DMS 273 (cell line): Measurements from ENCODE around the gene CXorf51B.
"Not testable (repeated sequence)": the region's sequence is repeated elsewhere in the genome, so short reads cannot be mapped to it uniquely, and the experiment has no call there.

Experiments used
- DNase-seq: peaks from one replicate; lab custom pipeline; 2025; ENCODE audit not compliant: unreplicated experiment; lab: John Stamatoyannopoulos, UW

CXorf51B gene

DNA sequence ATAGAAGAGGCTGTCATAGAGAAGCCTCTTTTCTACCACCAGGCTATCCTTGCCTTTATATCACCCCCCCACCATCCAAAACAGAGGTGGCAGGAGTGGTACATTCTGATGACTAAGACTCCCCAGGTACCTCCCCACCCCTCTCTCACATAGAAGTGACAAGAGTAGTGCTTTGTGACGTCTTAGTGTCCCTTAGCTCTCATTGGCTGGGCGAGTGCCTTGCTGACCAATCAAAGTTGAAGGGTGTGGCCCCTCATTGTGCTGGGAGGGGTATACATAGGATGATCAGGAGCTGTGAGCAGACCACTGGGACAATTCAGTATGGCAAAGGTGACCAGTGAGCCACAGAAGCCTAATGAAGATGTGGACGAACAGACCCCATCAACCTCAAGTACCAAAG is at the start of gene CXorf51B:
TSS of gene CXorf51B (plus strand) at position 301 of the 400 bp plus-strand sequence. CDS start at position 322, 21 bp downstream.
- not testable (repeated sequence) for DNase-seq

DNA sequence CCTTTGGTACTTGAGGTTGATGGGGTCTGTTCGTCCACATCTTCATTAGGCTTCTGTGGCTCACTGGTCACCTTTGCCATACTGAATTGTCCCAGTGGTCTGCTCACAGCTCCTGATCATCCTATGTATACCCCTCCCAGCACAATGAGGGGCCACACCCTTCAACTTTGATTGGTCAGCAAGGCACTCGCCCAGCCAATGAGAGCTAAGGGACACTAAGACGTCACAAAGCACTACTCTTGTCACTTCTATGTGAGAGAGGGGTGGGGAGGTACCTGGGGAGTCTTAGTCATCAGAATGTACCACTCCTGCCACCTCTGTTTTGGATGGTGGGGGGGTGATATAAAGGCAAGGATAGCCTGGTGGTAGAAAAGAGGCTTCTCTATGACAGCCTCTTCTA is 5.1 kb downstream of the CXorf51B start, which contains the start of gene CXorf51A:
TSS of gene CXorf51A (minus strand) at position 101 of the 400 bp plus-strand sequence. CDS start at position 80, 21 bp downstream.
- not testable (repeated sequence) for DNase-seq

DNA sequence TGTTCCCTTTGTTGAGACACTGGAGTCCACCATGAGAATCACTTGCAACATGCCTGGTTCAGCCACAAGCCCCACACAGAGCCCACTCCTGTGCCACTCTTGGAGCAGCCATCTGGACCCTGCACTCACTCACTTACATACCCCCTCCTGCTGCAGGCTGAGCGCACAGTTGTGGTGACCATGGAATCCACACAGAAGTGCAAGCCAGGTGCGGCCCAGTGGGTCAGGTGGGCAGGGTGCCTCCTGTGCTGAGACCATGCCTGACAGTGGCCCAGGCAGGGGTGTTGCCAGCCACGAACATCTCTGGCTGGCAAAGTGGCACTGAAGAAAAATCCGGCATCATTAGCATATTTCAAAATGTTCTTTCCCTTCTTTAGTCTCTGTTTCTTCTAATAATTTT is 22.4 kb downstream of the CXorf51B start:
- DNase-seq: no peak

DNA sequence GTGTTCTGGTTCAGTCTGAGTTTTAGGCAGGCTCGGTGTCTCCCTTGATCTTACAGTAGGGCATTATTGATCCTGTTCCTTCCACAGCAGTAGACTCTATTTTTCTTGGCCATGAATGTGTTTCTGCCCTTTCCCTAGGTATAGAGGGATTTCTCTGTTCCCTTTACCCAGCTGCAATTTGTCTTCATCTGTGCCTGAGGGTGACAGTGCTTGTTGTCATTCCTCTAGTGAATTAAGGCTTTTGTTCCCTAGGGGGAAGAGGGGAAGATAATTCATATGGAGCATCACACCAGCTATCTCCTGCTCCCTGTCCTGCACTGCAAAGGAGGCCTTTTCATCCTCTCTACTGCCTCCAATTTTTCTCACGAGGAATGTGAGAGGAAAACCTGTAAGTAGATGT is 44.7 kb downstream of the CXorf51B start:
- no peak for DNase-seq
